D341Med (cell line): ENCODE data around the gene CRACDL.
"Not testable (repeated sequence)": the region's sequence is repeated elsewhere in the genome, so short reads cannot be mapped to it uniquely, and the experiment has no call there.

Experiments
- DNase-seq: peaks from one replicate; pipeline ENCODE4 v3.0.0; 2012; ENCODE audit warnings: low spot score

CRACDL gene

DNA sequence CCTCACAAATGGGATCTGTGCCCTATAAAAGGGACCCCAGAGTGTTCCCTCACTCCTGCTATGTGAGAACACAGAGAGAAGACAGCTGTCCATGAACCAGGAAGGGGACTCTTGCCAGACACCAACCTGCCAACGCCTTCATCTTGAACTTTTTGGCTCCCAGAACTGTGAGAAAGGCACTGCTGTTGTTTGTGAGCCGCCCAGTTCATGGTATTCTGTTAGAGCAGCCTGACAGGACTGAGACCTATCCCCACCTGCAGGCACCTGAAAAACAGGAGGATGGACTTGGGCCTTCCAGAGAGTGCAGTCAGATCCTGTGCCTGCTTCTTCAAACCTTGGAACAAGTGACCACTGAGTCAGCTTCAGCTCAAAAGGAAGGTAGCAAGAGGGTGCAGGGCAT, 51.4 kb downstream of the CRACDL start:
- DNase-seq = no peak

- DNase-seq = no peak
These were observed 52.2 kb downstream of the CRACDL start for GRCh38 chr2:98883780-98884211.

GRCh38 chr2:98882971-98883779, 52.9 kb downstream of the CRACDL start:
- no peak for DNase-seq

DNA sequence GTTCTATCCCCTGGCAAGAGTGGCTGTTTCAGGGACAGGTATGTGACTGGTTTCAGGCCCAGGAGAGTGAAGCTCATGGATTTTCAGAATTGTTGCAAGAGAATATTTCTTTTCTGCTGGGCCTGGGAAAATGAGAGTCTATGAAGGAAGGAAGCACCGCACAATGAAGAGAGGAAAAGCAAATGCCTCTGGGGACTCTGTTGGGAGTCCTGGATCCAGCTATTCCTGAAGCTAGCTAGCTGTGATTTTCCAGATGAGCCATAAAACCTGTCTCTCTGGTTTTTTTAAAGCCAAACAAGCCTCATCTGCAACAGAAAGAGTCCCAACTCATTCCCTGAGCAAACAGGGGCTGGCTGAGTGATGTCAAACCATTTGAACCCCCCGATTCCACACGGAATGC, 53.7 kb downstream of the CRACDL start:
- DNase-seq = no peak

GRCh38 chr2:98881153-98881650, 54.8 kb downstream of the CRACDL start:
- no peak for DNase-seq

DNA sequence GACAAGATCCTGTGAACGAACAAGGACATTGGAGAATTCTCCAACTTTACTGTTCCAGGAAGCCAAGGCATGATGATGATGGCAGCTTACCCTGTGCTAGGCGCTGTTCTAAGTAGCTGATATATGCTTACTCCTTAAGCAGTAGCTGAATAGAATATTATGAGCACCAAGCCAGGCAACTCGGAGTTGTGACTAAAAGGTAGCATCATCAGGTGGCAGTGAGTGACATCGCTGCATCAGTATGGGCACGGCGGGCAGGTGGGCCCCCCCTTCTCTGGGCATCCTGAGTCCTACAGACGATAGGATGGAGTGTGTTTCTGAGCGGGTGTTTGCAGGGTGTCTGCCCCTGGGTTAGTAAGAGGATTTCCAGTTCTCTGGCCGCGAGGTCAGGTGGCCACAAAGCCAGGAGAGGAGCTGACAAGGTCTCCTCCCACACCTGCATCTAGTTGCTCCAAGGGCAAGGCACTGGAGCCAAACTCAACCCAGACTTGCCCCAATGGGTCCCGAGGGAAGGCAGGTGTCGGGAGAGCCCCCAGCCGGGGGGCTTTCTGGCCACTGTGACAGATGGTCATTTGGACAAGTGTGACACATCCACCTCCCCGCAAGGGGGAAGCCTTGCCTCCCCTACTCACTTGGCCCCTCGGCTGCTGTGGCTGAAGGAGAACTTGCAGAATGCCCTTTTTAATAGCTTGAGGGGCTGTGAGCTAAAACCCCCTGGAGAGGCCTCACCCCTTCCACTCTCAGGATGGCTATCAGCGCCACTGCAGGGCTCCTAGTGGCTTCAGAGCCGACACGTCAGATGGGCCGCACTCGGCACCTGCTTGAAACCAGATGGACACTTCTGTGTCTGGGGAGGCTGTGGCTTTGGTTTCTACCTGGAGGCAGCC, 55.5 kb downstream of the CRACDL start:
- no peak for DNase-seq

DNA sequence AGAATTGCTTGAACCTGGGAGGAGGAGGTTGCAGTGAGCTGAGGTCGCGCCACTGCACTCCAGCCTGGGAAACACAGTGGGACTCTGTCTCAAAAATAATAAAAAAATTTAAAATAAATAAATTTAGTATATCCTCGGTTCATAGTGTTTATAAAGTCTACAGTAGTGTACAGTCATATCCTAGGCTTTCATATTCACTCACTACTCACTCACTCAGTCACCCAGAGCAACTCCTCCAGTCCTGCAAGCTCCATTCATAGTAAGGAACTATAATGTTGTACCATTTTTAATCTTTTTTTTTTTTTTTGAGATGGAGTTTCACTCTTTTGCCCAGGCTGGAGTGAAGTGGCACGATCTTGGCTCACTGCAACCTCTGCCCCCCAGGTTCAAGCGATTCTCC, 58.4 kb downstream of the CRACDL start:
- not testable (repeated sequence) for DNase-seq

DNA sequence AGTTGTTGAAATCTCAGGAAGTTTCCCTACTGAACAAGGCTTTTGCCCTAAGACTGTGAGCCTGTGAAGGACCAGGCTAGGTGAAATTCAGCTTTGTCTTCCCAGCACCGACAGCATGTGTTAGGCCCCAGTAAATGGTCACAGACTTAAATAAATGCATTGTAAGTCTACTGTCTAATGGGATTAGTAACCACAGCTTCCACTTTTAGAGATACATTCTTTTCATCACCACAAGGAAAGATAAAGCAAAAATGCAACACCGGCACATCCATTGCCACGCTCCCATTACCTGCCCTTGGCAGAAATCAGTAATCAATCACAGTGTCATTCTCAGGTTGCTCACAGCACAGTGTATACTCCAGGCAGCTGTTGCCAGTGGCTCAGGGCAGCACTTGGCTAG, 59.3 kb downstream of the CRACDL start:
- DNase-seq = no peak

- DNase-seq = no peak
These were observed 60.3 kb downstream of the CRACDL start for GRCh38 chr2:98875746-98876145.

GRCh38 chr2:98875081-98875728, 60.8 kb downstream of the CRACDL start:
- DNase-seq = no peak

DNA sequence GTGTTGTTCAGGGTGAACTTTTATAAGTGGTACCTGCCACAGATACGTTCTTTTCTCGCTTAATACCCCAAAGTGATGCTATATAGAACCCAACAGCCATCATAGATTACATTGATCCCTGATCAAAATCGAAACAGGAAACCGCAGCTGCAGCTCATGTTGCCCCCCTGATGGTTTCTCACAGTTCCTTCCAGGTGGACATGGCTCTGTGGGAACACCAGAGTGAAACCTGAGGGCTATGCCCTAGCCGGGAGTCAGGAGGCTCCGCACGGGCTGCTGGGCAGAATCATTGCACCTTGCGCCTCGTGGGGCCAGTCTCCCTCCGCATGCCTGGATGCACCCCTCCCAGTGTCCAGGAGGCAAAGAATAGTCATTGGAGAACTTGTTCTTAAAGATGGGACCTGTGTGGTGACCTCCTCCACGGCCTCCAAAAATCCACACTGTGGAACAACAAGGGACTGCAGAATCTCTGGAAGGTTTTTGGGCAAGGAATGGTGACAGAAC, 61.8 kb downstream of the CRACDL start:
- DNase-seq = no peak

- DNase-seq = no peak
These were observed 63.5 kb downstream of the CRACDL start for GRCh38 chr2:98872526-98872925.

GRCh38 chr2:98871506-98871905, 64.5 kb downstream of the CRACDL start:
- no peak for DNase-seq

DNA sequence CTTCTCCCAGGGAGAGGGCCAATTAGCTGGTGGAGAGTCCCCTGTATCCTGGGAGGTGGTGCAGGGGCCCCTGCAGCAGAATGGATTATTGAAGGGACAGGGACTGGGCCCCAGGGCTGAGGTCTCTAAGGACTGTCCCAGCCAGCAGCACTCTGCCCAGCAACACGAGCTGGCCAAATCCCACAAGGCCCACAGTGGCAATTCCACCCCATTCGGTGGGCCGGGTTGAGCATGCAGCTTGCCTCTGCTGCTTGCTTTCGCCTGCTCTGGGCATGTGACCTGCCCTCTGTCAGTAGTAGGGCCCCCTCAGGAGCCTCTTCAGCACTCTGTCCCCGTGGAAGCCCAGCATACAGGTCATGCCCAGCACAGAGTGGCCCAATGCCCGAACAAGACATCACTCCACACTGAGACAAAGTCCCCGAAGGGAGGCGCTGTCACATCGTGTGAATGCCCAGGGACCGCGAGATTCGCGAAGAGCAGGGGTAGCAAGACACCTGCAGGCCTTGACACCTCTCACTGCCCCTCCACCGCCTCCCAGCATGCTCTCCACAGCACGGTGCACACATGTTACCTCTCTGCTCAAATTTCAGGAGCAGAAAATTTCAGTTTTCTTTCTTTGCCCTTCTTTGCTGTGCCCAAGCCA, 65.4 kb downstream of the CRACDL start:
- DNase-seq = no peak

DNA sequence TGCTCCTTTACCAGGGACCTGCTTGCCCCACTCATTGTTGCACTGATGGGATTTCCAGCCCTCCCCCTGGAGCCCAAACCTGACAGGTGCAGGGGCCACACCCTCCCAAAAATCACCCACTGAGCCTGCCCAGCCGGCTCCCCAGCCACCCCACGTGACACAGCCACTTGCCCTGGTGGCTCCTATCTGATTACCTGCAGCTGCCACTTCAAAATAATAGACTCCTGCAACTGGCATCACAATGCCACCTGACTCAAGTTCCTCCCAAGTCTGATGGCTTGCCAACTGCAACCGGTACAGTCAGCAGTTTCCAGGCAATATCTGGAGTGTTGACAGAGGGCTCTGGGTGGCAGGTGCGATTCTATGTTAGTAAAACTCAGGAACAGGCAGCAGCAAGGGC, 66.2 kb downstream of the CRACDL start:
- DNase-seq = no peak

DNA sequence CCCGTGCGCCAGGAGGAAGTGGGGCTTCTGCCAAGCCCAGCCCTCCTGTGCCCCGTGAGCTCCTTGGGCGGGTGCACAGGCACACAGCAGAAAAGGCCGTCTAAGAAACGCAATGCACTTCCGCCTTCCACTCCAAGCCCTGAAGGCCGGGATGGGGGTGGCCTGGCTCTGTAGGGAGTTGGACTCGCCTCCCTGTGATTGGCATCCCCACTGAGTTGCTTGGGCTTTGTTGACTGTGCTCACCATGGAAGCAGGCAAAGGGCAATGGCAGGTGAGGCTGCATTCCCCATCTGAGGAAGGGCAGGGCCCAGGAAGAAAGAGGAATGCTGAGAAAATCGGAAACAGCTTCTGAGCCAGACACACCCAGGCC, 66.8 kb downstream of the CRACDL start:
- no peak for DNase-seq

DNA sequence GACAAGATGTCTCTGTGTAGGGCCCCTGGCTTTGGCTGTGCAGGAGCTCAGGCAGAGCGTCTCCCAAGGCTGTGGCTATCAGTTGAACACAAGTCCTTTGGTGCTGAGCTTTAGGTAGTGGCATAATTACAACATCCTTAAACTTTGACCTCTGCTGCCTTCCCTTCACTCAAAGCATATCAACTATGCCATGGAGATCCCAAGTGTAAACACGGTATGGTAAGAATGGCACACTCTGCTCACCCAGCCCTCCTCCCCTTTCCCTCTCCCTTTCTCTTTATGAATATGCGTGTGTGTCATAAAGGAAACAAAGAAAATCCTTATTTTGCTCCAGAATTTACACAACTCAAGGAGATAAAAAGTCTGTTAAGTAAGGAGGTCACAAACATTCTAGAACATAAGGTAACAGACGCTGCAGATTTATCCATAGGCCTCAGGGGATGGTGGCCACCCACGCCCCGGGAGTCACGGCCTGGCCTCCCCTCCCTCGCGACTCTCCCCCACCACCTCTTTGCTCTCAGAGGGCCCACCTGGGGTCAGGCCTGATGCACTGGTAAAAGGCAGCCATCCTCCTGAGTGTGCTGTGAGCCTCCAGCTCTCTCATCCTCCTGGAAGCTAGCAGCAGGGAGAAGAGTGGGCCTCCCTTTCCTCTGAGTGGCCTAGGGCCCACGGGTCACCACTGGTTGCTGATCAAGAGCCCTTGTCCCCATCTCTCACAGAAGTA, 67.3 kb downstream of the CRACDL start:
- no peak for DNase-seq

- DNase-seq = no peak
These were observed 68.3 kb downstream of the CRACDL start for GRCh38 chr2:98867539-98868309.

- DNase-seq = no peak
These were observed 70.0 kb downstream of the CRACDL start for GRCh38 chr2:98866033-98866432.

DNA sequence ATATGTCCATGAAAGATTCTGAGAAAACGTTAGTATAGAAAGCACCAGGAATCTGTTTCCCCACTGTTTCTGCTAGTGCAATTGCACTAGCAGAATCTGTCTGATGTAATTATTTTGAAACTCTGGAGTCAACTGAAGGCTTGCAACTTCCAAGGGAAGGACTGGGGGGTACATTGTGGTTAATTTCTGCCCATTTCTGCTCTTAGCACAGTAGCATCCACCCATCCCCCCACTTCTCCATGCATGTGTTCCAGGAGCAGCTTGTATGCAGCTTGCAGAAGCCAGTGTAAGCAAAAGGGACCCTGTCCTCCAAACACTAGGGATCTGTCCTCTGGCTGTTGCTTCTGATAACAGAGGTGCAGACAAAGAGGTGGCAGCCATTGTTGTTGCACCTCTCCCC, 74.4 kb downstream of the CRACDL start:
- DNase-seq = no peak
